Measurements from ENCODE around the gene VEGFC.

The VEGFC gene

DNA sequence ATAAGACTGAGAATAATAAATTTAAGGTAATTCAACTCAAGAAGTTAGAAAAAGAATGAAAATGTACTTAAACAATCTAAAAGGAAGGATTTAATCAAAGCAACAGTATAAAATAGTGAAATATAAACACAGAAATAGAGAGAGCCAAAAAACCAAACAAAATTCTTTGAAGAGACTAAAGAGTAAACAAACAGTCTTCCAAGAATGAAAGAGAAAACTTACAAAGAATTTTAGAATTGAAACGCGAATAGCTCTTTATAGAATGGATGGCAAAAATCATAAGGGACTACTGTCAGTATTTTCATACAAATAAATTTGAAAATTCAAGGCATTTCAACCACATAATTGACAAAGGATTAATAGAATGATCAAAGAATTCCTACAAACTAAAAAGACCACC, 41.7 kb downstream of the VEGFC start:
- H3K4me3 ChIP-seq (ENCODE audit: low read depth, low read length): no peak overlapping the region
- TF ChIP-seq MYC (IDR thresholded peaks at IDR 0.05; ENCODE audit: low read depth, low read length): no peak
- TF ChIP-seq, protein P1, sequence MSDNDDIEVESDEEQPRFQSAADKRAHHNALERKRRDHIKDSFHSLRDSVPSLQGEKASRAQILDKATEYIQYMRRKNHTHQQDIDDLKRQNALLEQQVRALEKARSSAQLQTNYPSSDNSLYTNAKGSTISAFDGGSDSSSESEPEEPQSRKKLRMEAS (IDR thresholded peaks at IDR 0.05; ENCODE audit: low read depth, low read length): no peak
- no peak for TF ChIP-seq CTCF (IDR thresholded peaks at IDR 0.05; ENCODE audit: low read depth, low read length)
- no peak for TF ChIP-seq POLR2A (IDR thresholded peaks at IDR 0.05; ENCODE audit: extremely low read depth, insufficient read length)
- no peak for DNase-seq (ENCODE audit: low read depth)

GRCh38 chr4:176746846-176747245, 45.9 kb downstream of the VEGFC start:
- H3K4me3 ChIP-seq (ENCODE audit: low read depth, low read length): no peak overlapping the region
- TF ChIP-seq, protein P1 (IDR thresholded peaks at IDR 0.05; ENCODE audit: low read depth, low read length): no peak
- no peak for TF ChIP-seq POLR2A (IDR thresholded peaks at IDR 0.05; ENCODE audit: extremely low read depth, insufficient read length)
- TF ChIP-seq MYC (IDR thresholded peaks at IDR 0.05; ENCODE audit: low read depth, low read length): no peak
- DNase-seq (ENCODE audit: low read depth): no peak

DNA sequence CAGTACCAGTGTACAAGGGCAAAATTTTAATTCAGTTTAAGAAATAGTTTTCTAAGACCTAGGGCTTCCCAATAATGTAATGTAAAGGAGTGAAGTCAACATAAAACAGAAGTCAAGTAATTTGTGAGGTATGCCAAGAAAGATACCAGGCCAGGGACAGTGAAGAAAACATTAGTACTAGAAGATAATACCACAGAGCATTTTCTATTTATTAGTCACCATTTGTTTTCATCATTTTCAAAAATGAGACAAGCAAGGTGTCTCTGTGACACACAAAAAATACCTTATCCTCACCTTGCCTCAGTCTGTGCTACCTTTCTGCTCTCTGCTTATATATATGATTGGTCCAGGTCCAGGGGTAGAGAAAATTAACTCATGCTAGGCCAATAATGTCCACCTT, 46.8 kb downstream of the VEGFC start:
- TF ChIP-seq MYC (IDR thresholded peaks at IDR 0.05; ENCODE audit: low read depth, low read length) (no peak), CTCF (IDR thresholded peaks at IDR 0.05; ENCODE audit: low read depth, low read length) (no peak), POLR2A (IDR thresholded peaks at IDR 0.05; ENCODE audit: extremely low read depth, insufficient read length) (no peak)
- TF ChIP-seq, protein P1 (IDR thresholded peaks at IDR 0.05; ENCODE audit: low read depth, low read length): no peak

GRCh38 chr4:176744091-176744490, 48.6 kb downstream of the VEGFC start:
- TF ChIP-seq, protein P1 (IDR thresholded peaks at IDR 0.05; ENCODE audit: low read depth, low read length): no peak
- TF ChIP-seq CTCF (IDR thresholded peaks at IDR 0.05; ENCODE audit: low read depth, low read length) (no peak), MYC (IDR thresholded peaks at IDR 0.05; ENCODE audit: low read depth, low read length) (no peak), POLR2A (IDR thresholded peaks at IDR 0.05; ENCODE audit: extremely low read depth, insufficient read length) (no peak)
- no peak overlapping the region for H3K4me3 ChIP-seq (ENCODE audit: low read depth, low read length)
- DNase-seq (ENCODE audit: low read depth): no peak

More for the DNA sequence above, 46.8 kb downstream of the VEGFC start:
- no peak overlapping the region for H3K4me3 ChIP-seq (ENCODE audit: low read depth, low read length)
- DNase-seq (ENCODE audit: low read depth): no peak

GRCh38 chr4:176742211-176742610, 50.5 kb downstream of the VEGFC start:
- DNase-seq (ENCODE audit: low read depth): no peak
- no peak overlapping the region for H3K4me3 ChIP-seq (ENCODE audit: low read depth, low read length)
- TF ChIP-seq, protein P1 (IDR thresholded peaks at IDR 0.05; ENCODE audit: low read depth, low read length): no peak
- no peak for TF ChIP-seq POLR2A (IDR thresholded peaks at IDR 0.05; ENCODE audit: extremely low read depth, insufficient read length)
- no peak for TF ChIP-seq CTCF (IDR thresholded peaks at IDR 0.05; ENCODE audit: low read depth, low read length)
- no peak for TF ChIP-seq MYC (IDR thresholded peaks at IDR 0.05; ENCODE audit: low read depth, low read length)

- TF ChIP-seq MYC (IDR thresholded peaks at IDR 0.05; ENCODE audit: low read depth, low read length) (no peak), POLR2A (IDR thresholded peaks at IDR 0.05; ENCODE audit: extremely low read depth, insufficient read length) (no peak), CTCF (IDR thresholded peaks at IDR 0.05; ENCODE audit: low read depth, low read length) (no peak)
- TF ChIP-seq, protein P1 (IDR thresholded peaks at IDR 0.05; ENCODE audit: low read depth, low read length): no peak
- no peak for DNase-seq (ENCODE audit: low read depth)
- no peak overlapping the region for H3K4me3 ChIP-seq (ENCODE audit: low read depth, low read length)
Measured at GRCh38 chr4:176741253-176741652, 51.5 kb downstream of the VEGFC start.

All from NB4 (cell line).